Stimulated activated CD4-positive, alpha-beta T cell treated with anti-CD3 and anti-CD28 coated beads, TNF-alpha, amount 100 ng/mL, for 1 hour (primary cell): ENCODE results near the gene EMX2.

Experiments
- DNase-seq, 3 donors: peaks; one replicate each; pipeline ENCODE4 v3.0.0-alpha.2; 2020; ENCODE audit warnings: low read depth in 3 of 3, low spot score in 1 of 3

EMX2 gene

DNA sequence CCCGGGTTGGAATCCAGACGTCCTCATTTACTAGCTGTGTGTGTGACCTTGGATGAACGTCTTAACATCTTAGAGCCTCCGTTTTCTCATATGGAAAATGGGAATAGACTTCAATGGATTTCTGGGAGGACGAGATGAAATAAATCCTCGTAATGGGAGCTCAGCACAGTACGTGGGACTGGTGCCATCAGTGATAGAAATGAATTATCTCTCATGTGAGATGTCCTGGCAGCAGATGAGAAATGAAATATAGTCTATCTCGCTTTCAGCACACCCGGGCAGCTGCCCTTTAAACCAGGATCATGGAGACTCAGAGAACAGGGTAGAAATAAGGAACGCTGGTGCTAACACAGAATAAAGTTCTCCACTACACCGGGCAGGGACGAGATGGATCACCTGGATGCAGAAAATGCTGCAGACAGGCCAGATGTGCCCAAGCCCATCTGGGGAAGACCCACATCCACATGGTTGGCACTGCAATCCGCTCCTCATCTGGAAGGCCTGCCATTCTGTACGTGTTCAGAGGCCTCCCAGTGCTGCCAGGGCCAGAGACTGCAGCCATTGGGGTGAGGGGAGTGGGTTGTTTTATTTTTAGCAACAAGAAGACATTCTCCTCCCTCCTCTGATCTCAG, 11.1 kb upstream of the EMX2 start:
- no peak for DNase-seq

DNA sequence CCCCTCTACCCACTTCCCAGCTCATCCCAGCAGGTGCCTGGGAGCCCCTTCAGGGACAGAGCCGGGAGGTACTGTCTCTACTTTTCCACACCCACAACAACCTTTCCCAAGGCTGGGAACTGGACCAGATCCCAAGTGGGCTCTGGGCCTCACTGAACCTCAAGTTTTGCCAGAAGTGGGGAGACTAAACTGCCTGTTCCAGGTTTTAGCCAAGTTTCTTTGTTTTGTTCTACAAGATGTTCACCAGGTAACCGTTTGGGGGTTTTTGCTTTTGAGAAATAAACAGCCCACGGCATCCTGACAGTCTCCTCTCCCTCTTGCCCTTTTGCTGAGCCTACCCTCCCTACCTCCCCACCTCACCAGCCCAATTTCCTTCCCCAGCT, 10.6 kb upstream of the EMX2 start:
- no peak for DNase-seq

DNA sequence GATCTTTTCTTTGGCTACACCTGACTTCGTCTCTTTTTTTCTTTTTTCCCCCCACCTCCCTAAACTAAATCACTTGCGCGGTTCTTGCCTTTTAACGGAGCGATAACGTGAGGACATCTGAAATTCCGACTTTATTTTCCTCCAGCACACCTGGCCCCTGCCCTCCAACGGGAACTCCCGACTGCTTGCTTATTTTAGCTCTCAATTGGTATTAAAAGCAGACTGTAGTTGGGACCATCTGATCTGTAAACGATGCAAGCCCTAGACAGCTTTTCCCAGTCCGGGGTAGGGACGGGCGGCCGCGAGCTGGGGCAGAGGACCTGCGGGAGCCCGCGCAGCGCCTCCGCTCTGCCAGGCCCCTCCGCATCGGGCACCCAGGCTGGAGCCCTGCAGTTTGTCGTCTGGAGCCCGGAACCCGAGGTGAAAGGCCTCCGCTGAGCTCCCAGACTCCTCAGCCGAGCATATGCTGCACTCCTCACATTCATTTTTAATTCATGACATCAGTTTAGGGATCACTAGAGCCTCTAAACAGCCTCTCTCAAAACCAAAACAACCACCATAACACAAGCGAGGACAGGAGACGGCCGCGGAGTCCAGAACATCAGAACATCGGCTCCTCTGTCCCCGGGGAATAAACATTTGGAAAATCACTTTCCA, 10.0 kb upstream of the EMX2 start:
- no peak for DNase-seq

DNA sequence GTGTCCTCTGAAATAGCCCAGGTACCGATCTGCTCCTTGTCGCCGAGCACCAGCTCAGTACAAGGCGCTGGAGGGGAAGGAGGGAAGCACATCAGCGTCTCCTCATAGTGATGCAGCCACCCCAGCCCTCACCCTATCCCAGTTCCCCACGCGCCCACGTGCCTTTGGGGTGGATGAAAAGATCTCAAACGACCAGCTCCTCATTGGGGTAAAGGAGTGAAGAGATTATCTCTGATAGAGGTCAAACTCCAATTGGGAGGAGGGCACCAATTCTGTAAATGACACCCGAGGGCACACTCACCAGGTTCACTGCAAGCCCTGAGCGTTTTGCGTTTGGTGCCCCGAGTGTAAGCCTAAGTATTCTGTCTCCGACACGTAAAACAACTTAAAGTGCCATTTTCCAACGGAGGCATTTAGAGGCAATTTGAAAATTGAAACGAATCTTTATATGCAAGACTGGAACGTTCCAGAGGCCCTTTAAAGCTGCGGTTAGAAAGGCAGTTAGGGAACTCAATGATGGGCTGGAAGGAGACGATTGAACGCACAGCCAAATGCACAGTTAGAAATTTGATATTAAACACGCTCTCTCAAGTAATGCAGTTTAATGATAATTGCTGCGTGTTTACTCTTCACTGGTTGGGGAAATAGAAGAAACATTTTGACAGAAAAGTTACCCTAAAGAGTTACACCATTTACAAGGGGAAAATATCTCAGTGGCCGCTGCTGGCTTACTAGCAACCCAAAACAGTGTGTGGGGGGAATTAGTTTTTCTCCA, 8.9 kb upstream of the EMX2 start:
- DNase-seq = no peak

DNA sequence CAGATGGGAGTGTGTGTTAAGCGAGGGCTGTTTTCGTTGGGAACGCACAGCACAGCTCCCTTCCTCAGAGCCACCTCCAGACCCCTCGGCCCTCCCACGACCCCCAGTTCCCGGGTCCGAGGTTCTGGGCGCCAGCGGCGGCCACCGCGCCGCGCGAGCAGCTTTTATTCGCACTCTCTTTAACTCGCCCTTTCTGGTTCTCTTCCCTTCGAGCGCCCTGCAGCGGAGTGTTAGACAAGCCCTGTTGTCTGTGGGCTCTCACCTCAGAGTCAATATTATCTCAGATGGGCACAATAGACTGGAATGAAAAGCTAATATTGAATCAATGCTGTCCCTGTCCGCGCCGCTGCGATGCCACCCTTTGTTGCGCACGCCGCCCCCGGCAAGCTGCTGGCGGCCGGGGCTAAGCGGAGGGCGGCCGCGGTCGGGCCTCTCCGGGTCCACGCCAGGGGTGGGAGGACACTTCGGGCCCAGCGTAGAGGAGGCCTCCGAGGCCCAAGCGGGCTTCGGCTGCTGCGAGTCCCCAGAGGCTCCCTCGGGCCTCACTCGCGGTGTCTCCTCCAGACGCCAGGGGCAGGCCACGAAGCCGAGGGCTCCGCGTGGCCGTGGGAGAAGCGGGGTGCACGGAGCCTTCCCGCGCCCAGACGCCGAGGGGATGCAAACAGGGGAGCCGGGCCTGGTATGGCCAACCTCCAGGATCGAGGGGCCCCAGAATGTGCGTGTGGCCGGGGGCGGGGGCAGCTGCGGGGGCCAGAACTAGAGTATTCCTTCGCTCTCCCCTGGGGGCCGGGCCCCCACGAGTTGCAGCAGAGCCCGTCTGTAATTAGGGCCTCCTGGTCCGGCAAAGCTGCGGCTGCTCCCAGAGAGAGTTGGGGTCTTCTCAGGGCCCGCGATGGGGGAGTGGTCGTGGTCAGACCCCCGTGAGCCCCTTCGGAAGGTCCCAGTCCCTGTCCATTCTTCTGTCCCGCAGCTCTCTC, 7.9 kb upstream of the EMX2 start:
- no peak for DNase-seq

DNA sequence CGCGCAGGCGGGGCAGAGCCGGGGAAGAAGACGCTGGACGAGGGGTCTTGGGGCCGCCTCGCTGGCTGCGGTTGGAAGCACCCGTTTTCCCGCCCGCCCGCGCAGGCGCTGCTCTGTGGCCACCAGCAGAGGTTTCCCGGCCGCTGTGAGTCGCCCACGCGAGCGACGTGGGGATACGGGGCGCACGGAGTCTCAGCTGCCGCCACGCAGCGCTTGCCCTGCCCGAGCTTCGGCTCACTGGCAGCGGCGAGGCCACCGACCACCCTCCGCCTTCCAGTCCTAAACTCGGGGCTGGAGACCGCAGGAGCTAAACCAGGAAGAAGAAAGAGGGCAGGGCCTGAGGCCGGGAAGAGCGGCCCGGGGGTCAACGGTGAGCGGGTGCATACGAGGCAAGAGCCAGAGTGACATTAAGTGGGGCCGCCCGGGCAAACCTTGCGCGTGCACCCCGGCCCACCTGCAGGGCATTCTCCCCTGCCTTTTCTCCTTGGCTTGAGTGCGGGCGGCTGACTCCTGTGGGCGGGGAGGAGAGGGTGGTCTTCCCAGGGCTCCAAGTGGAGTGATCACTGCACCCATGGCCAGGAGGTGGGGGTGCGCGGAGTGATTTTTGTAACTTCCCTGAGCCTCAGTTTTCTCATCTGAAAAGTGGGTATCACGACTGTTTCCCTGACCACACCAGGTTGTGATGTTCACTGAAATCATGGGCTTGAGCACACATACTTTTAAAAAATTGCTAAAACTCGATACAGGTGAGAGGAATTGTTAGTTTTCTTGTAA, 7.1 kb upstream of the EMX2 start:
- no peak for DNase-seq

DNA sequence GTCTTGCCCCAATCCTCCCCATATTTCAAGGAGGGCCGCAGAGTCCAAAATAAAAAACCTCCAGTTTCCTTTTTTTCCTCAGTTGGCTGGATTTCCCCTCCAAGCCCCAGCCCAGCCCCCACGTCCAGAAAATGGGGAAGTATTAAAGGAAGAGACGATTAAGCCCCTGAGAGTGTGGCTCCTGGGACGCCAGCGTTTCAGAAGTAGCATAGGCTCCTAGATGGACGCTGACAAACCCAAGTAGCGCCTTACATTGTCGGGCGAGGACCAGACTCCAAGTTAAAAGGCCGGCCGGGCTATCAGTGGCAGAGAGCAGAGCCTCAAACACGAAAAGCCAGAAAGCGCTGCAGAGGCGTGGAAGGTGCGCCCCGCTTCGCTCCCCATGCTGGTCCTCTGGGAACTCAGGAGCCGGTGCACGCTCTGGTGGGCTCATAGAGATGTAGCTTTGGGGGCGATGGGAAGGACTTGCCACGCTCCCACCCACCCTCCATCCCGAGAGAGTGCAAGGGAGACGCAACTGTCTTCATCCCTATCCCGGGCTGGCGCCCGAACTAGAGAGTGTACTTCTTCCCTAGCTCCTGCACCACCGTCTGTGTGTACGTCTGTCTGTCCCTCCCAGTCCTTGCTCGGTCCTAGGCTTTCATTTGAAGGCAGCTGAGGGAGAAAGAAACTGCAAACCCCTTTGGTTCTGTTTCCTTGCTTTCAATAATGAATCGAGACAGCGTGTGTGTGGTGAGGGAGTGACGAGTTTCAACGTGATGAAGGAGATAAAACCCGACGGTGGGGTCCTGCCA, 6.3 kb upstream of the EMX2 start:
- DNase-seq = no peak

DNA sequence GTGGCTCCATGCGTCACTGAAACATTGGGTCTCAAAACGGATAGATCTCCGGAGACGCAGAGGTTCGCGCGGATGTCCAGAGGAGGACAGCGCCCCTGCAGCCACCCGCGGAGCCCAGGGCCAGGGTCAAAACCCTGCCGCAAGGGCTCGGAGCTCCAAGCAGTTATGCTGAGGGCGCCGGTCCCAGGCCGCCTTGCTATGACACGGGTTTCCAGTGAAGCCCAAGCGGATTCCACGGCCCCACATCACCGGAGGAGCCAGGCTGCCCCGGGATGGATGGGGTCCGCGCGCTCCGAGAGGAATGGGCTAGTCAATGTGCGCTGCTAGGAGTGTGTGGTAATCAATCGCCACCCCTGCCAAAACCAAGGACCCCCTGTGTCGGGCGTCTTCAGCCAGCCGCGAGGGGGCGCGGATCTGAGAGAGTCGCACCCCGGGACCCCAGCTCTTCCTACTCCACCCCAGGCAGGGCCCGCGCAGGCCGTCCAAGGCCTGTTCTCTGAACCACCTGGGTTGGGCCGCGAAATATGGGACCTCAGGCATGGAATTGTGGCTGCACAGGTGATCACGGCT, 5.6 kb upstream of the EMX2 start:
- DNase-seq = no peak

DNA sequence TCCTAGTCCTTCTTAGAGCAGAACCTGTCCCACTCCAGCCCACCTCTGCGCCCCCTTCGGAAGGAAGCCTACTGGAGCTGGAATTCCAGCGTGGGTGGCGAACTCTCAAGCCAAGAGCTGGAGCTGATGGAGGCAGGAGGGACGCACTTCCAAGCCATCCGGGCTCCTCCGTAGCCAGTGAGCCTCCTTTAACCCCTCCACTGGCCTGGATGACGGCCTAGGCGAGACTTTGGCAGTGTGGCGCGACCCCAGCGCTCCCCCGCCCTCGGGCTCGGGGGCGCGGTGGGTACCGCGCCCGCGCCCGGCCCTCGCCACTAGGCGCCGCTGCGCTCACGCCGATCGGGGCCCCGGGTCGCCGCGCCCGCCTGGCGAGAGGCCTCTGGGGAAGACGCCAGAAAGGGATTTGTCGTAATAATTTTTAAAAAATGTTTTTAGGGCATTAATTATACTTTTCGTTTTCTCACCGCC, 5.1 kb upstream of the EMX2 start:
- DNase-seq = no peak

DNA sequence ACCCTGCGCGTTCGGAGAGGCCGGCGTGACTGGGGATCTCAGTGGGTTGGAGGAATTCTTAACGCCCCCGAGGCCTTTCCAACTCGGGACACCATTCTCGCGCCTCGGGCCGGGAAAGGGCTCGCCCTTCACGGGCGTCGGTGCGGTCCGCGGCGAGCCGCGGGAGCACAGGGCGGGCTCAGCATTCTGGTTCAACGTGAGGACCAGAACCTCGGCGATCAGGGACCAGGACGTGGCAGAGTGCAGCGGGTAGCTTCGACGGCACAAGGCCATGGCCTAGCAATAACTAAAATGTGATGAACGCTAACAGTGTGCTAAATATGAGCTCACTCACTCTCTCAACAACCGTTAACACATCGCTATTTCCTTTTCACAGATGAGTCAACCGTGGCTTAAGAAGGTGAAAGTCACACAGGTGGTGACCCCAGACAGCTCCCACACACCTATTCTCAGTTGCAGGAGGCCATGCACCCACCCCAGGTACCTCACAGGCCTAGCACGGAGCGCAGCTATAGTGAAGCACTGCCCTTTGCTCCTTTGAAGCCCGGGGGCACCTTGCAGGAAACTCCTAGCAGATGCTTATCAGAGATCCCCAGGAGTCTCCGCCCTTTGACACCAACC, 4.5 kb upstream of the EMX2 start:
- no peak for DNase-seq

DNA sequence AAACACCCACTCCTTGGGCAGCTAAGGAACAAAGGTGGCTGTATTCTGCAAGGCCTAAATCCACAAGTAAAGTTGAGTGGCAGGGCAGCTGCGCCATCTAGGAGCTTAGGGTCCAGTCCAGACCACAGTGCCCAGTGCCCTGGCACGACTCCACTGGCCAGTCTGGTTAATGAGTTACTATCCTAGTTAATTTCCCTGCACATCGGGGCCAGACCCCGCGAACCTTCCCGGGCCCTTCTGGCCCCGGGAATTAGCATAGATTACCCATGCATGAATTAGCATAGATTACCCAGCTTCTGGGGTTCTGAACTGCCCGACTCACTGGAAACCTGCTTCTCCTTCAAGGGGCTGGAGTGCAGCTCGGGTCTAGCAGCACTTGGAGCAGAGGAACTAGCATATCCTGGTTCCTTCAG, 3.2 kb upstream of the EMX2 start:
- DNase-seq = no peak

DNA sequence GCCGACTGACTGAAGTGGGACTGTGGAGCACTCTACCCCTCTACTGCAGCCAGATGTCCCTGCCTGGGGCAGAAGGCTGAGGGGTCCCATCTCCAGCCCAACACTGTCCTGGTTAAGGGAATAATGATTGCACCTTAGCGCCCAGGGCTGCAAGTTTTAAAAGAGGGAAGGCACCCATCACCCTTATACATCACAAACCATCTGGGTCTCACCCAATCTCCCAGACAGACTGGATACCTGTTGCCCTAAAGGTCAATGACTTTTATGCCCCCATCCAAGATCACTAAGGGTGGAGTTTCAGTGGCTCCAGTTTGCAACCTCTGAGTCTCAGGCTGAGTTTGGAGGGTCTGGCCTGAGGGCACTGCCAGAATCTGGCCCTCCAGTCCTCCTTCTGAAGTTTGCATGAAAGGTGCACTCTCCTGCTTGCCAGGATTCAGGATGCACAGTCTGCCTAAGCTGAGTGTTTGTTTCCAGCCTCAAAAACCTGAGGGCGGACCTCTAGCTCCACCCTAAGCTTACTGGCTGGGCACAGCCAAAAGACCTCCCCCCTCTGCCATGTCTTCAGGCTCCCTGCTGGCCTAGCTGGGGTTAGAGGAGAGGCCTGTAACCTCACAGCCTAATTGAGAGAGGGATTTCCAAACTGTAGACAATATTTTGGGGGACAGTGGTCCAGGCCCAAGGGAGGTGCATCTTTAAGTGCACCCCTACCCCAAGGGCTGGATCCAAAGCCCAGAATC, 2.5 kb upstream of the EMX2 start:
- DNase-seq = no peak

DNA sequence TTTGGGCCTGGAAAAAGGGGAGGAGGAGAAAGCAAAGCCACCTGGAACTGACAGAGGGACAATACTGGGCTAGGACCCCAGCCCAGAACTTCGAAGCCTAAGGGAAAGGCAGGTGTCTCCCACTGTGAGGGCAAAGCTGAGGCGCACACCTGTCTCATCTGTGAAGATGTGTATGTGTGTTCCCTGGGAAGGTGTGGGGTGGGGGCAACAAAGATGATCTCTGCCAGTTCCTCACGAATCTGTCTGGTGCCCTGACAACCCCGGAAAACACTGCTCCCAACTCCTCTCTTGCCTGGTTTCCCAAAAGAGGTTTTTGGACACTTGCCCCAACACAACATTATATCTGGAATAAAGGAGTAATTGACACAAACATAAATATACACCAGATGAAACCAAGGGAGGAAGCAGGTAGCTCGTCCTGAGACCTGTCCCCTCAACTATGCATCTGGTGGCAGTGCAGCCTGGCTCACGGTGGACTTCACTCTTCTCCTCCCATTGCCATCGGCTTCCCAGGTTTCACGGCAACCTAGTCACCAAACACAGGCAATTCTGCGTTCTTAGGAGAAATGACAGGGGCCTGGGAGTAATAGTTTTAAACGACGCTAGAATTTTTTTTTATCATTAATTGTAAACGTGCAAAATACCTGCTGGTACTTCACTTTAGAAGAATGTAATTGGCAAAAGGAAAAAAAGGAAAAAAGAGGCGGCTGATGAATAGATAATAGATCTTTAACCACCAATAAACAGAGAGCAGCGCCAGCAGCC, 1.7 kb upstream of the EMX2 start:
- DNase-seq = no peak

DNA sequence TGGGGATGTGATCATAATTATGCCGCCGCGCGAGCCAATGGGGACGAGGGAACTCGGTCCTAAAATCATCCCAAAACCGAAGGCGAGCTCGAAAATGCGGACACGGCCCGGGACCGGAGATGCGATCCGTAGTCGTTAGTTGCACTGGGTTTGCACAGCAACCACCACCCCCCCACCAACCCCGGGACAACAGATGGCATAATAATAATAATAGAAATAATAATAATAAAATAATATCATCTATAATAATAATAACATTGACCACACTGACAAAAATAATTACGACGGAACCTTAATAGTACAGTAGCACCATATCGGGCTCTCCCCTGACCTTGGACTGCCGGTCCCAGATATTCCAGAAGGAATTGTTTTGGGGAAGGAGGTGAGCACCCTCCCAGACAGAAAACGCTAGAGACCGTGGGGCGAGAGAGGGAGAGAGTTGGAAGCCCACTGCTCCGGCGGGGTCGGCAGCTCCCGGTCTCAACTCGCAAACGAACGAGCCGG, 1.1 kb upstream of the EMX2 start:
- no peak for DNase-seq

DNA sequence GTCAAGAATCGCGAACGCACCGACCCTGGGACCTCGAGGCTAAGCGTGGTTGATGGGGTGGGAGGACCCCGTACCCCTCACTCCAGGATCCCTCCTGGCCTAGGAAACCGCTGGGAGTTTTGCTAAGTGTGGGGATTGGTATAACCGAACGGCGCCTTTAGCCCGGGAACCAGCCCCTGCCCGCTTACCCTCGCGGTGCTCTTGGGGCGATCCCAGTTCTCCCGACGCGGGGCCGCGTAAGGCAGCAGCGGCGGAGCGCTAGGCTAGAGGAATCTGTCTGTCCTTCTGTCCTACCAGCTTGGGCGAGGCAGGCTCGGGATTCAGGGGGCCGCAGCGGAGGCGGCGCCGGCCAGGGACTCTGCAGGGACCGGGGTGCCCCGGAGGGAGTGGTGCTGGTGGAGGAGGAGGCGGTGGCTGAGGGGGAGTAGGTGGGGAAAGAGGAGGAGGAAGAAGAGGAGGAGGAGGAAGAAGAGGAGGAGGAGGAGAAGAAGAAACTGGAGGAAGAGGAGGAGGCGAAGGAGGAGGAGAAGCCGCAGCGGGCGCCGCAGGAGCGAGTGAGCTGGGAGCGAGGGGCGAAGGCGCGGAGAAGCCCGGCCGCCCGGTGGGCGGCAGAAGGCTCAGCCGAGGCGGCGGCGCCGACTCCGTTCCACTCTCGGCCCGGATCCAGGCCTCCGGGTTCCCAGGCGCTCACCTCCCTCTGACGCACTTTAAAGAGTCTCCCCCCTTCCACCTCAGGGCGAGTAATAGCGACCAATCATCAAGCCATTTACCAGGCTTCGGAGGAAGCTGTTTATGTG, 439 bp upstream of the EMX2 start:
- no peak for DNase-seq

DNA sequence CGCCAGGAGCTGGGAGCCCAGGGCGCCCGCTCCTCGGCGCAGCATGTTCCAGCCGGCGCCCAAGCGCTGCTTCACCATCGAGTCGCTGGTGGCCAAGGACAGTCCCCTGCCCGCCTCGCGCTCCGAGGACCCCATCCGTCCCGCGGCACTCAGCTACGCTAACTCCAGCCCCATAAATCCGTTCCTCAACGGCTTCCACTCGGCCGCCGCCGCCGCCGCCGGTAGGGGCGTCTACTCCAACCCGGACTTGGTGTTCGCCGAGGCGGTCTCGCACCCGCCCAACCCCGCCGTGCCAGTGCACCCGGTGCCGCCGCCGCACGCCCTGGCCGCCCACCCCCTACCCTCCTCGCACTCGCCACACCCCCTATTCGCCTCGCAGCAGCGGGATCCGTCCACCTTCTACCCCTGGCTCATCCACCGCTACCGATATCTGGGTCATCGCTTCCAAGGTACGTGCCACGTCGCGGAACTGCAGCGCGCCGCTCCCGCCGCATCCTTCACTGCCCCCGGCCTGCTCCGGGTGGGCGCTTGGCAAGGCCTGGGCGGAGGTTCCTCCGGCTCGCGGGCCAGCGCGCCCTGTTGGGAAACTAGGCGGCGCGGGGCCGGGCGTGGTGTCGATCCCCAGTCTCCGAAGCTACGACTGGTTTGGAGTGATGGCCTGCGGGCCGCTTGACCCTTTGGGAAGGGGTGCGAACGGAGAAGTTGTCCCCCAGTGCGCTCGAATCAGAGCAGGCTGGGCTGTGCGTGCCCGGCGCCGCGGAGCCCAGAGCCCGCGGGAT, 868 bp downstream of the EMX2 start:
- no peak for DNase-seq
